Mesodermal cell (in vitro differentiated cells): Measurements from ENCODE around the gene GPD1L.
A peak's percentile ranks its signal among the peaks of the same experiment; 100 is the strongest.

Source experiments
- H3K27ac ChIP-seq: 2 replicates; pipeline ENCODE4 v1.7.0; 2013; ENCODE audit warnings: mild to moderate bottlenecking, low read depth, low read length, moderate library complexity; ENCODE audit not compliant: severe bottlenecking
- H3K36me3 ChIP-seq: 2 replicates; pipeline ENCODE4 v1.7.1; 2013; ENCODE audit warnings: mild to moderate bottlenecking, low read length, moderate library complexity; ENCODE audit not compliant: control insufficient read depth, insufficient read depth
- H3K4me1 ChIP-seq: one replicate; pipeline ENCODE4 v1.7.1; 2013; ENCODE audit warnings: mild to moderate bottlenecking, low read length; ENCODE audit not compliant: insufficient read depth, control insufficient read depth, poor library complexity, severe bottlenecking
- H3K4me3 ChIP-seq: 2 replicates; pipeline ENCODE4 v1.7.0; 2013; ENCODE audit warnings: low read length, control low read depth, mild to moderate bottlenecking; ENCODE audit not compliant: insufficient read depth, poor library complexity, severe bottlenecking; ENCODE audit errors: extremely low read depth
- H3K9me3 ChIP-seq: 2 replicates; pipeline ENCODE4 v1.7.1; 2013; ENCODE audit warnings: mild to moderate bottlenecking, low read length, moderate library complexity; ENCODE audit not compliant: control insufficient read depth
- WGBS, 2 experiments: methylation state at CpG; one replicate each; pipeline ENCODE4 v1.1.5; 2013; ENCODE audit warnings: missing lambda C conversion rate in 2 of 2; ENCODE audit not compliant: insufficient coverage in 2 of 2; 5-methylcytosine and 5-hydroxymethylcytosine counted together

The GPD1L gene

DNA sequence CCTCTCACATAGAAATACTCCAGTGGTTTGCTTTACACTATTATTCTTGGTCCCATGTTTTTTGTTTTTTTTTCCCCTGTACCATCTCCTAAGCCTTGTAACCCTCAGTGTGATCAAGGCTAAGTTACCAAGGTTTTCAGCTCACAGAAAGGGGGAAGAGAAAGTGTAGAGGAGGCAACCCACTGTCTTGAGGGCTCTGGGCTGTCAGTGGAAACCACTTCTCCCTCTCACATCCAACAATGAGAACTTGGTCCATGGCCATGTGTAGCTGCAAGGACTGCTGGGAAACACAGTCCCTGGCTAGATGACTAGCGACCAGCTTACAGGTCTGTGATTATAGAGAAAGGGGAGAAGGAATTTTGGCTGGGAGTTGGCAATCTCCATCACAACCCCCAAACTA, 30.3 kb downstream of the GPD1L start:
- Histone ChIP-seq H3K4me1 (no peaks in the 10 kb centered on the region), H3K4me3 (no peak overlapping the region), H3K9me3 (no peaks in the 10 kb centered on the region), H3K36me3 (no peaks in the 10 kb centered on the region), H3K27ac (no peak overlapping the region)
- no CpG with 5 or more reads among the region's 1 CpG for WGBS, 2 experiments

DNA sequence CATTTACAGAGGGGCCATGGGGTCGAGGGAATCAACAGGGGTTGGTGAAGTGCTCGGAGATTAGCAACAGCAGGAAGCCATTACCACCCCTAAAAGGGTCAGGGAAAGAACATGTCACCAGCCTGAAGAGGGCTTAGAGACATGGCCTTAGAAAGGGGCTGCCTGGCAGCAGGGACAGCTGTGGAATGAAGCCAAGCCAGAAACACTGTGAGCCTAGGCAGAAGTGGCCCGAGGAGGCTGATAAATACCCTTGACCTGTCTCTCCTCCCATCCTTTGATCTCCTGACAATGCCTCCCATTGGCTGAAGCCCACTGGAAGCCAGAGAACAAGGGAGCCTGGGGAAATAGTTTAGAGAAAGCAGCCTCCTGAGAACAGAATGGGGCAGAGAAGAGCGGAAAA, 31.4 kb downstream of the GPD1L start:
- Histone ChIP-seq H3K27ac (no peak overlapping the region), H3K4me3 (no peak overlapping the region), H3K4me1 (no peaks in the 10 kb centered on the region), H3K9me3 (no peaks in the 10 kb centered on the region), H3K36me3 (no peaks in the 10 kb centered on the region)
- WGBS, 2 experiments, result 44% methylated on average over 2 of the region's 4 CpGs; no CpG with 5 or more reads in 1 of the 2 experiments

DNA sequence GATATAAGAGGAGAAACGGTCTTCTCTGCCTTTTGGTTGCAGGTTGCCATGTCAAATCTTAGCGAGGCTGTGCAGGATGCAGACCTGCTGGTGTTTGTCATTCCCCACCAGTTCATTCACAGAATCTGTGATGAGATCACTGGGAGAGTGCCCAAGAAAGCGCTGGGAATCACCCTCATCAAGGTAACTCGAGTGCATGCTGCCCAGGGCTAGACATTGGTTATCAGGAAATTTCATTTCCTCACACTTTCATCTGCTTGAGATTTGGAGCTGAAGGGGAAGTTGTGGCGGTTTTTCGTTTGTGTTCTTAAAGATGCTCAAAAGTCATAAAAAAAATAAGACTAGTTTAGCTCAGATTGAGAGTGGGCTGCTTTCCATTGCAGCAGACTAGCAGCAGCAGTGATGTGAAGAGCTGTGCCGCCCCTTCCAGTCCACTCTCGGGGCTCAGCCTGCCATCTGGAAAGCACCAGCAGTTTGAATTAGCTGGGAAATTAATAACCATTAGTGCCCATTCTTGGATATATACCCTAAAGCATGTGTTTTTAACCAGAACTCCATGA, 32.2 kb downstream of the GPD1L start:
- Histone ChIP-seq H3K4me1 (no peaks in the 10 kb centered on the region), H3K4me3 (no peak overlapping the region), H3K36me3 (no peaks in the 10 kb centered on the region), H3K27ac (no peak overlapping the region), H3K9me3 (no peaks in the 10 kb centered on the region)
- WGBS, 2 experiments, result 86 to 89% methylated on average over 3 to 6 of the region's 8 CpGs

DNA sequence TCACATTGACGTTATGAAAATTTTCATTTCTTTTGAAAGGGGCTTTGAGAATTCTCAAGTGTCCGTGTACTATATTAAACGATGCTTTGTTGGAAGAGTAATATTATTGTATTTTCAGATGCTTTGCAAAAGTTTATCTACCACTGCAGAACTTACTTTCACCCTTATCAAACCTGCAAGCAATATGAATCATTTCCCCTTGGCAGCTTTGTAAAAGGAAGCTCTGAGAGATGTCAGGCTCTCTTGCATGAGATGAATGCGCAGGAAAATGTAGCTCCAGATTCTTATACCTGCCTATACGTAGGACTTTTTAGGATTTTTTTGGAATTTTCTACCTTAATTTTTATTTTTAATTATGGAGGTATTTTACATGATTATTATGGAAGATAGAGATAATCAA, 34.5 kb downstream of the GPD1L start:
- no CpG with 5 or more reads among the region's 5 CpGs for WGBS, 2 experiments
- Histone ChIP-seq H3K4me3 (no peak overlapping the region), H3K36me3 (no peaks in the 10 kb centered on the region), H3K27ac (no peak overlapping the region), H3K9me3 (no peaks in the 10 kb centered on the region), H3K4me1 (no peaks in the 10 kb centered on the region)

DNA sequence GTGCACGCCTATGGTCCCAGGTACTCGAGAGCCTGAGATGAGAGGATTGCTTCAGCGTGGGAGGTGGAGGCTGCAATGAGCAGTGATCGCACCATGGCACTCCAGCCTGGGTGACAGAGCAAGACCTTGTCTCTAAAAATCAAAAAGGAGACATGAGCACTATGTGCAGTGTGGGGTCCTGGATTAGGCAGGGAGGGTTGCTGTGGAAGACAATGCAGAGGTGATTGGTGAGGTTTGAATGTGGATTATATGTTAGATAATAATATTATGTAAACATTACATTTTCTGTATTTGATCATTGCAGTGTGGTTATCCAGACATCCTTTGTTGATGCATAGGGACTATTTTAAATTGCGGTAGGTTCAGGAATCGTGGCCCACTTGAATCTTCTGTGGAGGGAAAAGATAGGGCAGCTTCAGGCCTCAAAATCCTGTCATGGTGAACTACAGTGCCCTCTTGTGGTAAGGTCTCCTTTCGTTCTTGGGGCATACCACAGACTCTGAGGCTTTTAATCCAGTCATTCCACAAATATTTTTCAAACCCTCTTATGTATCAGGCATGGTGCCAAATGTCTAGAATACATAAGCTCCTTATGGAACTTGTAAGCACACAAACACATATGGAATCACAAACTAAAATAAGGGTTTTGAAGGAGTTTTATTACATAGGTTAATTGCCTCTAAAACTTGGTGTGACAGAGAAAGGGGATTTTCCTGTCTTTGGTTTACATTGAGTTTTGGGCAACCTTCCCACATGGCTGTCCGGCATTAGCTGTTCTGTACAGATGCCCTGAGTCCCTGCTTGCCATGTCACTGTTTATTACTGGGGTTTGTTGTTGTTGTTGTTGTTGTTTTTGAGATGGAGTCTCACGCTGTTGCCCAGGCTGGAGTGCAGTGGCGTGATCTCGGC, 37.7 kb downstream of the GPD1L start:
- Histone ChIP-seq H3K4me3 (no peak overlapping the region), H3K9me3 (no peaks in the 10 kb centered on the region), H3K36me3 (no peaks in the 10 kb centered on the region), H3K27ac (no peak overlapping the region), H3K4me1 (peaks cover 4% of the 10 kb centered on the region)
- 74 to 79% methylated on average over 8 to 11 of the region's 11 CpGs for WGBS, 2 experiments

DNA sequence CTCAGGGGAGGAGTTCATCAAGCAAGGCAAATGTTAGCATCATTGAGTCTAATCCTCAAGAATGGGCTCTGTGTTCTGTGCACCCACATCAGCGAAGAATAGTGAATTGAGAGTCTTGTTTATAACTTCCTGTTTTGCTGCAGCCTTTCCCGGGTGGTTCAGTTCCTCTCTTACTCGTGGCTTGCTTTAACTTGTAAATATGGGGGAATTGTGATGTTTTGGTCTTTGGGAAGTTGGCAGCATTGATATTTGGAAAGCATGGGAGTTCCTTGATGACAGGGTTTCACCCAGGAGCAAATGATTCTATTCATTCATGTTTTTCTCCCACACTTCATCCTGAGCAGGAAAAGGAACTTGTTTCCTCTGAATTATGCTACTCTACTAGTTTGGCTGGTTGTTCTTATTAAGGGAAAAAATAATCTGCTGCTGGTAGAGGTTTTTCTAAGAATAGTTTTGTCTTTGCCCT, 40.4 kb downstream of the GPD1L start:
- Histone ChIP-seq H3K4me1 (peaks cover 4% of the 10 kb centered on the region), H3K9me3 (no peaks in the 10 kb centered on the region), H3K27ac (peak overlapping the region; percentile 72), H3K4me3 (no peak overlapping the region), H3K36me3 (no peaks in the 10 kb centered on the region)
- 45 to 93% methylated on average over 2 to 3 of the region's 3 CpGs for WGBS, 2 experiments

DNA sequence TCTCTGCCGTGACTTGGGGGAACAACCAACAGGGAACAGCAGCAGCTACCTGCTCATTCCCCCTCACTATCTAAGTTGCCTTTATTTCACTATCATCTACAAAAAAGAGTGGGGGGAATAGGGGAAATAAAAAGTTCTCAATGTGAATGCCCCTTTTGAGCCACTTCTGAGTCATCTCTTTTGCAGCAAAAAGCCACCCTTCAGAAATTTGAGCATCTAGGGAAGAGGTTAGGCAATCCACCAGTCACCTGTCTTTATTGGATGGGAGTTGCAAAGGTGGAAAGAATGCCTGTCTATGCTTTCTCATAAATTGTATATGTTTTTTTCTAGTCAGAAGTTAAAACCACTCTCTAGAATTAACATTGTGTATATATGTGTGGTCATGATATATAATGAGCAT, 41.1 kb downstream of the GPD1L start:
- Histone ChIP-seq H3K27ac (no peak overlapping the region), H3K4me1 (peaks cover 4% of the 10 kb centered on the region), H3K36me3 (no peaks in the 10 kb centered on the region), H3K4me3 (no peak overlapping the region), H3K9me3 (no peaks in the 10 kb centered on the region)
- 80% methylated on average over 1 of the region's 1 CpG; no CpG with 5 or more reads in 1 of the 2 experiments for WGBS, 2 experiments

DNA sequence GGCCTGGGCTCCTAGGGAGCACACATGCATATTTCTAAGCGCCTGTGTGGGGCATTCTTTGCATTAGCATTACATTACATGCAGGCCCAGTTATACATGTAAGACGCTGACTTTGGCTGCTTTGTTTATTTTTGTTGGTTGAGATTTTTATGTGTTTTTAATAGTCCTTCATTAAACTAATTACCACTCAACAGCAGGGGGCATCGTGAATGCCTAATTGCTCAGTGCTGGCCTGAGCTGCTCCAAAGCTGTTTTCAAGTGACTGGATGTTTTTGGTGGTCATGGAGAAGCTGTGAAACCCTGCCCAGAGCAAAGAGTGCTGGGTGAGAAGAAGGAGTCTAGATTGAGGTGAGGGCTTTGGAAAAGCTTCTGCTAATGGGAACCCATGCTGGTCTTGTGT, 41.5 kb downstream of the GPD1L start:
- no peaks in the 10 kb centered on the region for H3K9me3 ChIP-seq
- no peaks in the 10 kb centered on the region for H3K36me3 ChIP-seq
- peaks cover 4% of the 10 kb centered on the region for H3K4me1 ChIP-seq
- H3K4me3 ChIP-seq, result no peak overlapping the region
- no peak overlapping the region for H3K27ac ChIP-seq
- WGBS, 2 experiments, result 67% methylated on average over 1 of the region's 3 CpGs; no CpG with 5 or more reads in 1 of the 2 experiments

DNA sequence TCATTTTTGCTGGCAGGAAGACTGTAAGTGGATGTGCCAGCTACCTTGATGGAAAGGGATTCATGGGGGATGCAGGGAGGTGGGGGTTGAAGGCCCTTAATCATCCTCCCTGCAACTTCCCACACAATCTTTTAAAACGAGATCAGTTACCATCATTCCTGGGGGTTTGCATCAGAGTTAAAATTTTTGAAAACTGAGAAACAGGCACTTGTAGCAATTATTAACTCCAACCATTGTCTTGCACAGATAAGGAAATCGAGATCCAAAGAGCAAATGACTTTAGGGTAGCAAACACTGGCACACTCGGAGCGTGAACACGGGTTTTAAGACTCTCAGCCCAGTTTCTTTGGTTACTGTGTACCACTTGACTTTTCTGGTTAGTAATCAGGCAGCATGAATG, 41.9 kb downstream of the GPD1L start:
- Histone ChIP-seq H3K4me3 (no peak overlapping the region), H3K27ac (no peak overlapping the region), H3K4me1 (peaks cover 4% of the 10 kb centered on the region), H3K36me3 (no peaks in the 10 kb centered on the region), H3K9me3 (no peaks in the 10 kb centered on the region)
- WGBS, 2 experiments, result 79 to 89% methylated on average over 4 of the region's 5 CpGs

DNA sequence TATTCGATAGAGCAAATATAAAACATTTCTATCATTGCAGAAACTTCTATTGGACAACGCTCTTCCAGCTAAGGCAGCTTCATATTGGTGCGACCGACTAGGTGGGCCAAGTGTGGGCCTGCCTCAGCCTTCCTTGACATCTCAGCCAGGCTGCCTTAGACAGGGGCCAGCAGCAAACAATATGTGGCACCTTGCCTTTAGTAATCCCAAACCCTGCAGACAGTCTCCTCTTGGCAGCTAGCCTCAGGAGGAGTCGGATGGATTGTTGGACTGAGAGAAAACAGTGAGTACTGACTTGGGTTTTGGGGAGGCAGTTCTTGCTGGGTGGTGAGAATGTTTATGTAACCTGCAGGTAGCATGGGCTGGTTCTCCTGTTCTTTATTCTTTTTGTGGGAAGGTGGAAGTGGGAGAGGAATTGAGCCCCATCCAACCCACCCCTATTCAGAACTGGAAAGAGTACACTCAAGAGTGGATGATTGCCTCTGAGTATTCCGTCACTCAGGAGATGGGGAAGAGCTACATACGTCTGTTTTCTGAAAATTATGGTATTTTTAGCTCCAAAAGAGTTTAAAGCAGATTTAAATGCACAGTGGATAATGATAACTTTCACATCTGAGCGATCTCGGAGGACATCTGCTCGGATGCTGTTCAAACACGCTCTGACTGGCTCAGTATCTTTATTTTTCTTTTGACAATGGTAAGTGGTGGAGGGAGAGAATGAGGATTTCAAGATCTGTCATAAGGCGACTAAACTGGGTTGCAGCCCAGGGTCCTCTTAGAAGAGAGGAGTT, 47.2 kb downstream of the GPD1L start:
- Histone ChIP-seq H3K9me3 (no peaks in the 10 kb centered on the region), H3K27ac (no peak overlapping the region), H3K4me3 (no peak overlapping the region), H3K4me1 (no peaks in the 10 kb centered on the region), H3K36me3 (no peaks in the 10 kb centered on the region)
- 91 to 92% methylated on average over 11 to 12 of the region's 12 CpGs for WGBS, 2 experiments
